Measurements from ENCODE around the gene TMC6.

The TMC6 gene

DNA sequence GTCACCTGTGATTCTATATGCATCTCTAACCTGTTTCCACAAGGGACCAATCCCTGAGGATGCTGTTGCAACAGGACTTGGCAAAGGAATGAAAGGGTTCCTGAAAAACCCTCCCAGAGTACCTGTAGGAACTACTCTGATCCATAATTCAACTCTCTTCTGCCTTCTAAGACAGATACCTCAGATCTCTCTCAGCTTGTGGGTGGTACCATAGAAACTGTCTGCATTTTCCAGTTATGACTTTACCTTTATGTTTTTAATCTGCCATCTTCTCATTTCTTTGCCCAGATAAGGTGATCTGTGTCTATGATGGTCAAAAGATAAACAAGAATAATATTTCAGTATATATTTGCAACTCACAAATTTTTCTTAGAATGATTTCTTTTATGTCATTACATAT, 65.1 kb downstream of the TMC6 start:
- DNase-seq, result no peak

DNA sequence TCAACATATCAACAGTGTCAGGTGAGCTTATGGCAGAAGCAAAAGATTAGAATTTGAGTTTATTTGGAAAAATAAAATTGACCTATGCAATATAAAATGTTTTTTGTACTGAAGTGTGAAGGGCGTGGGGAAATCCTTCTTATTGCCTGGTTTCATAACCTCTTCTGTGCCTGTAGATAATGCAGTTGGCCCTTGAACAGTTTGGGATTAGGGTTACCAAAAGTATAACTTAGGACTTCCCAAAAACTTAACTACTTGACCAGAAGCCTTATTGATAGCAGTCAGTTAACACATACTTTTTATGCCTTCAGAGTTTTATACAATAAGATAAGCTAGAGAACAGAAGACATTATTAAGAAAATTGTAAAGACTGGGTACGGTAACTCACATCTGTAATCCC, 66.0 kb downstream of the TMC6 start:
- no peak for DNase-seq
